ENCODE data around the gene STRA8.
A peak's percentile ranks its signal among the peaks of the same experiment; 100 is the strongest.

The STRA8 gene

DNA sequence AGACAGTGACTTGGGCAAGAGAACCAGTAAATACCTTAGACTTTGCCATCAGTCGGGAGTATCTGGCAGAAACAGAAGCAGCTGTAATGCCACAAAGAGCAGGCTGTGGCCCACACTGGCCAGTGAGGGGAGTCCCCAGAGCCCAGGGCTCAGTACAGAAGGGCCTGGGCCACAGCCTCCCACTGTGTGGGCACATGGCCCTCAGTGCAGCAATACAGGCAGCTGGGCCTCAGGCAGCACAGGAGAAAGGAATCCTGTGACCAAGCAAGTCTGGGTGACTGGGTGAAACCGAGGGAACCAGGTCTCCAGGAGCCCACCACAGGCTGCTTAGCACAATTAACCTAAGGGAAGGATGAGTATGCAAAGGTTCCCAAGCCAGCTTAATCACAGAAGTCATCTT lies 36.3 kb upstream of the STRA8 start:
- DNase-seq = no peak
- Mint-ChIP-seq H3K4me3 (no peak overlapping the region), H3K27ac (no peak overlapping the region), H3K27me3 (no peaks in the 10 kb centered on the region), H3K9me3 (no peaks in the 10 kb centered on the region), H3K4me1 (peaks cover 14% of the 10 kb centered on the region)
- ATAC-seq = no peak

DNA sequence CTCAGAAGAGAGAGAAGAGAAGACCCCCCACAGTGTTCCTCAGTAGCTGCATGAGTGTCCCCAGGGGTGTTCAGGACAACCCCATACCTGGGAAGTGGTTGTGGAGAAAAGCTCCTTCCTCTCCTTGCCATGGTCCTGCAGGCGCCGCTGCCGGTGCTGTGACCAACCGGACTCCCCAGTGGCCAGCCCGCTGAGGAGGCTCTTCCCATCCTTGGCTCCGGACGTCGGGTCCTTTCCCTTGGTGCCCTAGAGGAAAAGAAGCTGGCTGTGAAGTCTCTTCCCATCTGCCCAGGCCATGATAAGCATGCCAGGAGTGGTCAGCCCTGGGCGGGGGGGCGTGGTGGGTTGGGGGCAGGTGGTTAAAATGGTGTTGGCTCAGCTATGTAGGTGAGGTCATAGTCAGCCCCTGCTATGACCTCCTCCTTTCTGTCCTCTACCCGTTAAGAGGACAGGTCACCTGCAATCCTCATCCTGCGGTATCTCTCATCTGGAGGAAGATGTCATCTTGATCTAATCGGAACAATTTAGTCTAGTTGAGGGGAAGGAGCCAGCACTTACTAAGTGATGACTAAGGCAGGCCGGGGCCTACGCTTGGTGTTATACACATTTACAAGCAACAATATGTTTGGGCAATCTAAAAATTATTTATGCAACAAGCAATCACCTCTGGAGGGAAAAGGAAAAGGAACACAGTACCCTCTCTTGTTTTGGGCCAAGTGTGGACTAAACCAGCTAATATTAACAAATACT lies 35.6 kb upstream of the STRA8 start:
- H3K9me3 Mint-ChIP-seq = no peaks in the 10 kb centered on the region
- ATAC-seq = no peak
- no peak for DNase-seq
- no peak overlapping the region for H3K4me3 Mint-ChIP-seq
- H3K4me1 Mint-ChIP-seq = peaks cover 17% of the 10 kb centered on the region
- H3K27ac Mint-ChIP-seq = no peak overlapping the region
- H3K27me3 Mint-ChIP-seq = no peaks in the 10 kb centered on the region

DNA sequence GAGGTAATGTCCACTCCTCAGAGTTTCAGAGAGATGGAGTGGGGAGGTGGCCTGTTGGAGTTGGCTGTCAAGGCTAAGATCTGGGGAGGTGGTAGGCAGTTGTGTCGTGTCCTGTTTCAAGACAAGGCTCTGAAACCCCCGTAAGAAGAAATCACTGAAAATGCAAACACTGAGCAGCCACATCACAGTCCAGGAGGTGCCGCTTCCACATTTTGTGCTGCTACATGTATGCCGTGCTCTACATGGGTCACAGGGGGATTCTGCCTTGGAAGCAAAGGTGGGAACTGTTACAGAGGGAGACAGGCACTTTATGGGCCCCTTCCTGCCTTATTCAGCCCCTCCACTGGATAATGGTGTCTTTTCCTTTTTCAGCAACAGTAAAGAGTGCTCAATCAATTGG lies 34.2 kb upstream of the STRA8 start:
- DNase-seq (no peak), ATAC-seq (no peak)
- Mint-ChIP-seq H3K9me3 (no peaks in the 10 kb centered on the region), H3K27me3 (no peaks in the 10 kb centered on the region), H3K4me1 (peaks cover 28% of the 10 kb centered on the region), H3K4me3 (no peak overlapping the region), H3K27ac (no peak overlapping the region)

DNA sequence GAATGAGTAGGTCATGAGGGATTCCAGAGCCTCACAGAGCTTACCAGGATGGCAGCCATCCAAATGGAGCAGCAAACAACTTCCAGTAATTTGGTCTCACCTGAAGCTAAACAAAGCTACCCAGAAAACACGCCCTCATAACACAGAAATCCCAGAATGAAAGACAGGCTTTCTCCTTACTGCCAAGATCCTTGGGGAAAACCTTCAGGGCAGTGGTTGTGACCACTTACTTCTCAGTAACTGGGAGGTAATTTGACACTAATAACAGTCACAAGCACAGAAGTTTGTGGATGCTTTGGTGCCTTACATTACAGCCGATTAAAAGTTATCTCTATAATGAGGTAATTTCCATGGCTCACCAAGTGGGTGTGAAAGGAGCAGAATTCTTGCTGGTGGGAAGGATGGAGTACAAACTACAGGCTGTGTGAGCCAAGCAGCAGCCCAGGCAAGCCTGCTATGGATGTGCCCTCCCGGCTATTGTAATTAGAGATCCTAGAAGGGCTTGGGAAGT lies 32.8 kb upstream of the STRA8 start:
- ATAC-seq (no peak), DNase-seq (no peak)
- H3K27me3 Mint-ChIP-seq = no peaks in the 10 kb centered on the region
- H3K4me3 Mint-ChIP-seq = no peak overlapping the region
- peak overlapping the region in 1 of 2 donors; percentile 22 for H3K27ac Mint-ChIP-seq
- no peaks in the 10 kb centered on the region for H3K9me3 Mint-ChIP-seq
- H3K4me1 Mint-ChIP-seq = peaks cover 37% of the 10 kb centered on the region

DNA sequence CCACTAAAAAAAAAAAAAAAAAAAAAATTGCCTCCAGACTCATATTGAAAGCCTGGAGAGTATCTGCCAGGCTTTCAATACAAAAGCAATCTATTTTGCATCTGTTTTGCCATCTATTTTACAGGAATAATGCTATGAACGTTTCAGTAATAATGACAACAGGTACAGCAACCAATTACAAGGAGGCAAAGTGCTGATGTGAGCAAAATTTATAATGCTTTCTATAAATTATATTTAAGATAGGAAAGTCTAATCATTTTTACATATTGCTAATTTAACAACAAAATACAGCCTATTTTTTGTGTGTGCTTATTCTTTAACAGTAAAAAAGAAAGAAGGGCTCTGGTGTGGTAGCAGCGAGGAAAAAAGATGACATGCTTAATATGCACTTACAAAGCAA lies 32.3 kb upstream of the STRA8 start:
- H3K9me3 Mint-ChIP-seq = no peaks in the 10 kb centered on the region
- no peaks in the 10 kb centered on the region for H3K27me3 Mint-ChIP-seq
- H3K4me3 Mint-ChIP-seq = no peak overlapping the region
- no peak for ATAC-seq
- H3K27ac Mint-ChIP-seq = peak overlapping the region in 1 of 2 donors; percentile 27
- peaks cover 41% of the 10 kb centered on the region for H3K4me1 Mint-ChIP-seq
- no peak for DNase-seq

DNA sequence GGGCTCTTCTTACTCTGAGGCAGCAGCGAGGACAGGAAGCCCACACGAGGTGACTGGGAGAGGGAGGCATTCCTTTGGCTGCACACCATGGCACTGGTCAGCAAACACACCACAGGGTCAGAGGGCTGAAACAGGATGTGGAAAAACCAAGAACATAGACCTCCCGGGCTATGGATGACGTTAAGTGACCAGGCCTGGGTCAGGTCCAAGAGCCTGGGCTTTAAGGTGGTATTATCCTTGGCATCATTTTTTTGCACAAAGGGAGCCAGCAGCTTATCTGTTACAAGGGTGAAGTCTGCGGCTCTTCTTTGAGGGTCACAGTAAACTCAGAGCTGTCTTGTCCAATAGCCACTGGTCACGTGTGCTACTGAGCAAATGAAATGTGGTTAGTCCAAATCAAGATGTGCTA lies 29.3 kb upstream of the STRA8 start:
- Mint-ChIP-seq H3K9me3 (no peaks in the 10 kb centered on the region), H3K4me1 (peaks cover 62% of the 10 kb centered on the region), H3K27ac (no peak overlapping the region), H3K27me3 (no peaks in the 10 kb centered on the region), H3K4me3 (no peak overlapping the region)
- DNase-seq (no peak), ATAC-seq (no peak)

DNA sequence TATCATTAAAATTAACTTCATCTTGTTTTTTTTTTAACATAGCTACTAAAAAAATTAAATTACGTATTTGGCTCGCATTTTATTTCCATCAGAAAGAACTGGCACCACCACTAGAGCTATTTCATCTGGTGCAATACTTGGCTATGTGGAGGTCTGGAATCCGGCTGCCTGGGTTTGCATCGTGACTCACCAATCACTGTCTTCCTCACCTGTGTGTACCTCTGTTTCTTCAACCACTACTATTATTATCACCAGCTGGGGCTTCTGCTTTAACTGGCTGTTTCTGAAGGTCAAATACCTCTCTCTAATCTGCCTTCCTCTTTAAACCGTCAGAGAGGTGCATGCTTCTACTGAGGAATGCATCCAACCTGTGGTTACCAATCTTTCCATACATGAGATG lies 28.8 kb upstream of the STRA8 start:
- Mint-ChIP-seq H3K9me3 (no peaks in the 10 kb centered on the region), H3K27me3 (no peaks in the 10 kb centered on the region), H3K27ac (no peak overlapping the region), H3K4me1 (peaks cover 64% of the 10 kb centered on the region), H3K4me3 (no peak overlapping the region)
- ATAC-seq = no peak
- no peak for DNase-seq

DNA sequence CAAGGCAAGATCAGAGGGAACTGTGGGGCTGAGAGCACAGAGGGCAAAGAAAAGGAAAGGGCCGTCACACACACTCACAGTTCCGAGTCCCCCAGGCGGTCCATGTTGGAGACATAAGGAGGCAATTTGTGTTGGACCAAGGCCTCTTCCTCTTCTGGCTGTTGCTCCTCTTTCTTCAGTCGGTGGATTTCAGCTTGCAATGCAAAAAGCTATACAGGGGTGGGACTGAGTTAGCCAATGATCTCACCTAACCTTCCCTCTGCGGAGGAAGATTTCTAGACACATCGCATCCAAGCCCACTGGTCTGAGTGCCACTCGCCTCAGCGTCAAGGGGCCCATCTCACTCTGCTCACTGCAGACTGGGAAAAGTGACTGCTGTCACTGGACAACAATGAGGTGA lies 27.8 kb upstream of the STRA8 start:
- Mint-ChIP-seq H3K4me1 (peaks cover 70% of the 10 kb centered on the region), H3K27me3 (no peaks in the 10 kb centered on the region), H3K9me3 (no peaks in the 10 kb centered on the region), H3K4me3 (no peak overlapping the region), H3K27ac (no peak overlapping the region)
- DNase-seq (no peak), ATAC-seq (no peak)

DNA sequence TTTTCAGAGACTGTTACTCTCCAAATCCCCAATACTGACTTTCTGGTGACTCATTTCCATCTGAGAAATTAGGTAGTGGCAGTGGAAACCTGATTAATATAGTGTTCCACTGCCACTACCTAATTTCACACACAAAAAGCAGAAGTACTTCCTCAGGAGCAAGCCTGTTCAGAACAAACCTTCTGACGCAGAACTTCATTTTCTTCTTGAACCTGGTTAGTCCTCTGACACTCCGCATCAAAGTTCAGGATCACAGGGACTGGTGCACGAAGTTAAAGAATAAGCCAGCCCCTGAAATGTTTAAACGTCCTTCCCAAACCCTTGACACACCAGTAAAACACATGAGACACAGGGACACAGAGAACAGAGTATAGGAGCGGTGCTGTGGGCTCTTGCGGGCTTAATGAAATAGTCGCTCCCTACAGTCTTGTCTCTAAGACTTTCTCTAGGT lies 26.7 kb upstream of the STRA8 start:
- Mint-ChIP-seq H3K4me3 (peak overlapping the region in 1 of 2 donors; percentile 62), H3K9me3 (no peaks in the 10 kb centered on the region), H3K4me1 (peaks cover 70% of the 10 kb centered on the region), H3K27ac (peak overlapping the region in 1 of 2 donors; percentile 54), H3K27me3 (no peaks in the 10 kb centered on the region)
- DNase-seq = no peak
- ATAC-seq = no peak

DNA sequence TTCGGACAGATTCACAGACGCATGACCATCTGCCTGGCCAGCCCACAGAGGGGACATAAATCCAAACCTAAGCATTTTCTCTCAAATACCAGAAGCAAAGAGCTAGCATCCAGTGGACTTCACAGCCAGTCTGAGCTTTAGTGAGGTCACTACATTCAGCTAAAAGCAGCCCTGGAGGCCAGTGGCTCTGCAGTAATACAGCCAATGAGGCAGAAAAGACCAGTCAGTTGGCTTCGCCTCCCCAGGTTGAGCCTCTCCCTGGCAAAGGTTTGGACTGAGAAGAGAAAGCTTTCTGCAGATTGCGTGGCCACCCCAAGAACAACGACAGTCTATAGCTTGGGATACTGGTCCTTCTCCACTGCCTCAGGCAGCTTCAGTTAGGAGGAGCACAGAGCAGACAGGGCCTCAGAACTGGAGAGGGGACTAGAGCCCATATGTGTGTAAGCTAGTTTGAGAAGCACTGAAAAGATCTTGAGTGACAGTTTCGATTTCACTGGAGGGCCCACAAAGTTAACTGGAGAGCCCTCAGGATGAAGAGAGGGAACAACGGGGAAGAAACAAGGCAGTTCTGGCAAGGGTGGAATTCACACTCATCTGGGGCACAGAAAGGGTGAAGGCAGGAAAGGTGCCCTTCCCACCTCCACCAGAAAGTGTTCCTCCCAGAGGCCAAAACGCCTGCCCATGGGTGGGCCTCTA lies 26.1 kb upstream of the STRA8 start:
- peak overlapping the region in 1 of 2 donors; percentile 34 for H3K27ac Mint-ChIP-seq
- H3K9me3 Mint-ChIP-seq = no peaks in the 10 kb centered on the region
- H3K4me3 Mint-ChIP-seq = peak overlapping the region in 1 of 2 donors; percentile 22
- no peaks in the 10 kb centered on the region for H3K27me3 Mint-ChIP-seq
- no peak for DNase-seq
- peaks cover 65% of the 10 kb centered on the region for H3K4me1 Mint-ChIP-seq
- no peak for ATAC-seq

DNA sequence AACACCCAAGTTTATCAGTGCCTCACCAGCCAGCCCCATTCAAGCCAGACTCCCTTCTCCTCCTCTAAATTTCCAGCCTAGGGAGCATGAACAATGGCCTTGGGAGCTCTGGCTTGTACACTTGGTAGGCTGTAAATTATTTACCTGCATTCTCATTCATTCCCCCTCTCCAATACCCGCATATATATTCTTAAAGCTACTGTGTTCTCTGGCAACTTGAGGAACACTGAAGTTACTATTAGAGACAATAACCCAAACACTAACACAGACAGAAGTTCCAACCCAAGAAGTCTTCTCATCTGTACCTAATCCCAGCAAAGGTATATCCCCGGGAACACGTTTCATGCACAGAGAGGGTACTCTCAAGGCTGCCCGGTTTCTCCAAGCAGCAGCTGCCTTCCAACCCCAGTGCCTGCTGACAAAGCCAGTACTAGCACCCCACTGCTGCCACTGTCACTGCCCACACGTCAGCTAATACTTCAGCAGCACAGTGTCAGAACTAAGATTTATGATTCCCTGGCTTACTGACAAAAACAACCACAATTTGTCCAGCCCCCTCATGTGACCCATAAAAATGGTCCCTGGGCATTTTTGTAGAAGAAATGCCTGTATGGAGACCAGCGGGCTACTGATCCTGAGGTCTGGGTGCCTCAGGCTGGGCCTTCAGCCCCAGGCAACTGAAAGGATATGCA lies 25.4 kb upstream of the STRA8 start:
- ATAC-seq (no peak), DNase-seq (no peak)
- H3K27ac Mint-ChIP-seq = peak overlapping the region in 1 of 2 donors; percentile 71
- no peaks in the 10 kb centered on the region for H3K9me3 Mint-ChIP-seq
- peaks cover 64% of the 10 kb centered on the region for H3K4me1 Mint-ChIP-seq
- H3K4me3 Mint-ChIP-seq = peak overlapping the region; percentile 8 to 21
- no peaks in the 10 kb centered on the region for H3K27me3 Mint-ChIP-seq

DNA sequence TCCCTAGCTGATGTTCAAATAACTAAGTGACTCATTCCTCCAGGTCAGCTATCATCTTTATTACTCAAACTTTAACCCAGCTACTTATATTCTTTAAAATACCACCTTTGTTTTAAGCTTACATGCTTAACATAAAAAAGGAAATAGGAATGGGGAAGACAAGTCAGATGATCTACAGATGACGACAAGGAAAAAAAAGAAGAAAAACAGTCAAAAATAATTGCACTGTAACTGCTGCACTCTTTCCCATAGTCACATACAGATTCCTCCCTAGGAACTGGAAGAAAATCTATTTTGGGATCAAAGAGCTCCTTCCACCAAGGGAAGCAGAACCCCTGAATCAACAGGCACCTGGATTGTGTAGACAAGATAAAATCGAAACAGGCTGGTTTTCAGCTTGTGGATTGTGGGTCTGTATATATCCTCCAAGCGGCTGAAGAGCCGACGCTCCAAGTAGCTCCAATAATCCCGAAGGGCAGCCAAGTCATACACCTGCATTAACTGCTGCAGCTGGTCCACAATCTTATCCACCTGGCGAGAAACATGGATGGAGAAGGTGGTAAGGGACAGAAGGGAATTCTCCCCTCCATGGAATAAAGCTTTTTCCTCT lies 24.3 kb upstream of the STRA8 start:
- Mint-ChIP-seq H3K27me3 (no peaks in the 10 kb centered on the region), H3K9me3 (no peaks in the 10 kb centered on the region), H3K4me1 (peaks cover 54% of the 10 kb centered on the region), H3K4me3 (no peak overlapping the region), H3K27ac (no peak overlapping the region)
- DNase-seq (no peak), ATAC-seq (no peak)

DNA sequence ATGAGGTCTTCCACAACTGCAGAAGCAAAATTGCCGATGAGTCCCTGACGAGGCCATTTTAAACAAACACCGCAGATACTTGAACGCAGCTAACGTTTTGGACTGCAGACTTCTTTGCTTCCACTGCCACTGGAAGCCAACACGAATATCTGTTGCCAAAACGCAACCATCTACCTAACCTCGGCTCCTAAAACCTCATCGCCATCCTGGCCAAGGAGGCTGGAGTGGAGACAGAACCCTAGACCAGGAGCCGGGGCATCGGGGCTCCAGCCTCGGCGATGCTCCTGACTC lies 22.8 kb upstream of the STRA8 start:
- Mint-ChIP-seq H3K9me3 (no peaks in the 10 kb centered on the region), H3K4me3 (peak overlapping the region; percentile 87 to 99), H3K4me1 (peaks cover 44% of the 10 kb centered on the region), H3K27ac (peak overlapping the region; percentile 98 to 99), H3K27me3 (no peaks in the 10 kb centered on the region)
- DNase-seq (no peak), ATAC-seq (peak; percentile 4)

DNA sequence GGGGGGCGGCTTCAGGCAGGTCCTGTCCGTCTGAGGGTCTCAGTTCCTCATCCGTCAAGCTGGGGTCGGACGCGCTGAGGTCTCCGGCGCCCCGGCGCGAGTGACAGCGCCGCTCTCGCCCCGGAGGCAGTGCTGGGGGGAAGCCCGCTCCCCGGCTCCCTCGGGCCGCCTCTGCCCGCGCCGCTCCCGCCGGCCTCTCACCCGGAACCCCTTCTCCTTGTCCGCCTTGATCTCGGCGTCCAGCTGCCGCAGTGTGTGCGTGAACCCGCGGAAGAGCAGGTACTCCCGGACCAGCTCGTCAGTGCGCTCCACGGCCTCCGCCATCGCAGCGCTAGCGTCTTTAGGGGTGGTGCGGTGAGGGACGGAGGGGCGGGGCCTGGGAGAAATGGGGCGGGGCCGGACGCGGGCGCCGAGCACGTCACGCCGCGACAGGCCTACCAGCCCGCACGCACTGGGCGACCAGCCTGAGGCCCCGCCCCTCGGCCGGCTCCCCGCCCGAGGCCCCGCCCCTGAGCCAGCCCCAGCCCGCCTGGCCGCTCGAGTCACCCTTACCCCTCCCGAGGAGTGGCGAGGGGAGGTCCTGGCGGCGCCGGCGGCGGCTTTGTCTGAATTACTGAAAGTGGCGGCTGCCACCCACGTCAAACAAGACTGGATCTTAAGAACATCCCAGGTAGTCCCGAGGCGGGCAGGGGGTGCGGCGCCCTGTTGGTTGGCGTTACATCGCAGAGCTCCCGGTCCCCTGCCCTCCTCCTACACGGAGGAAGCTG lies 22.3 kb upstream of the STRA8 start, which contains the start of gene WDR91:
Gene WDR91, minus strand, starts transcription at position 348 of the 767 bp plus-strand sequence. Its CDS starts 24 bp downstream, at position 324.
- DNase-seq = peak; percentile 86 to 89
- no peaks in the 10 kb centered on the region for H3K9me3 Mint-ChIP-seq
- peaks cover 40% of the 10 kb centered on the region for H3K4me1 Mint-ChIP-seq
- peak within 1 kb of the TSS; percentile 87 to 99 for H3K4me3 Mint-ChIP-seq
- H3K27ac Mint-ChIP-seq = peak within 1 kb of the TSS; percentile 98 to 99
- H3K27me3 Mint-ChIP-seq = no peaks in the 10 kb centered on the region
- ATAC-seq = peak; percentile 91

Data from stimulated activated naive CD8-positive, alpha-beta T cell treated with anti-CD3 and anti-CD28 coated beads, Interleukin-15, amount 100 ng/mL, for 72 hours (primary cell).